ENCODE results near the gene C1R. TPM values are rescaled to one million over a fixed set of nuclear protein-coding genes. Genes with fewer than 3 reads are reported as not detected.

The C1R gene
- total RNA-seq, 1 experiment from 2014 or later: 11.5 TPM

- no peak for DNase-seq
- no peaks in the 10 kb centered on the region for H3K23me2 ChIP-seq (ENCODE audit: insufficient read length, low read depth, low read length, poor library complexity, severe bottlenecking)
- H2BK5ac ChIP-seq (ENCODE audit: insufficient read length, low read length): no peak overlapping the region
- no peak overlapping the region for H3K9ac ChIP-seq (ENCODE audit: extremely low read depth, insufficient read length, low read length)
- H4K91ac ChIP-seq (ENCODE audit: insufficient read length, low read depth, low read length): no peak overlapping the region
- no peak overlapping the region for H3K56ac ChIP-seq (ENCODE audit: insufficient read length, low read depth, low read length)
- H3K79me1 ChIP-seq (ENCODE audit: insufficient read depth, low read depth, low read length, poor library complexity, severe bottlenecking): no peaks in the 10 kb centered on the region
- no peak overlapping the region for H2BK15ac ChIP-seq (ENCODE audit: low read depth, low read length)
- H2AFZ ChIP-seq (ENCODE audit: low read length): no peak overlapping the region
- no peak overlapping the region for H4K8ac ChIP-seq (replicated peaks; ENCODE audit: insufficient read length, low read depth, low read length)
- no peak overlapping the region for H3K4ac ChIP-seq (ENCODE audit: low read depth, low read length)
- no peaks in the 10 kb centered on the region for H3K27me3 ChIP-seq (ENCODE audit: insufficient read depth, low read length)
- Mint-ChIP-seq H3K27ac (no peak overlapping the region), H3K27me3 (ENCODE audit: low read depth) (peaks cover 7% of the 10 kb centered on the region), H3K36me3 (ENCODE audit: insufficient read depth in 1 of 3, low read depth in 3 of 3) (no peaks in the 10 kb centered on the region; a peak in 1 of 7 replicates), H3K4me1 (peaks cover 9 to 17% of the 10 kb centered on the region in 2 experiments), H3K4me3 (no peak overlapping the region), H3K9me3 (no peaks in the 10 kb centered on the region; a peak in 1 of 5 replicates)
- no peaks in the 10 kb centered on the region for H4K20me1 ChIP-seq (ENCODE audit: control insufficient read depth, insufficient read depth, insufficient read length)
- no peak overlapping the region for H2BK12ac ChIP-seq (ENCODE audit: insufficient read length, low read depth, low read length)
- peaks cover 3% of the 10 kb centered on the region; the same call in 1 of the 2 replicates for H3K4me1 ChIP-seq (ENCODE audit: insufficient read depth, low read length)
- no peak overlapping the region for H2BK120ac ChIP-seq (ENCODE audit: low read depth, low read length, poor library complexity, severe bottlenecking)
- H3K9me3 ChIP-seq (ENCODE audit: control insufficient read depth, low read depth, low read length): no peaks in the 10 kb centered on the region
- no peak overlapping the region for H2BK20ac ChIP-seq (ENCODE audit: low read depth, low read length, poor library complexity, severe bottlenecking)
- H3K18ac ChIP-seq (ENCODE audit: insufficient read length, low read depth, low read length): no peak overlapping the region
- no peak overlapping the region for H3K14ac ChIP-seq (ENCODE audit: insufficient read depth, low read length)
- H3T11ph ChIP-seq (ENCODE audit: low read length): no peak overlapping the region
- H3K4me2 ChIP-seq (ENCODE audit: insufficient read depth, insufficient read length, low read length): no peak overlapping the region
- no peak overlapping the region for H3K27ac ChIP-seq (ENCODE audit: insufficient read length, low read depth, low read length)
- H3K23ac ChIP-seq (ENCODE audit: insufficient read length, low read depth, low read length): no peak overlapping the region
- no CpG with 5 or more reads among the region's 7 CpGs for WGBS (ENCODE audit: extremely low coverage, insufficient read length, low lambda C conversion rate)
- TF ChIP-seq, protein P1, sequence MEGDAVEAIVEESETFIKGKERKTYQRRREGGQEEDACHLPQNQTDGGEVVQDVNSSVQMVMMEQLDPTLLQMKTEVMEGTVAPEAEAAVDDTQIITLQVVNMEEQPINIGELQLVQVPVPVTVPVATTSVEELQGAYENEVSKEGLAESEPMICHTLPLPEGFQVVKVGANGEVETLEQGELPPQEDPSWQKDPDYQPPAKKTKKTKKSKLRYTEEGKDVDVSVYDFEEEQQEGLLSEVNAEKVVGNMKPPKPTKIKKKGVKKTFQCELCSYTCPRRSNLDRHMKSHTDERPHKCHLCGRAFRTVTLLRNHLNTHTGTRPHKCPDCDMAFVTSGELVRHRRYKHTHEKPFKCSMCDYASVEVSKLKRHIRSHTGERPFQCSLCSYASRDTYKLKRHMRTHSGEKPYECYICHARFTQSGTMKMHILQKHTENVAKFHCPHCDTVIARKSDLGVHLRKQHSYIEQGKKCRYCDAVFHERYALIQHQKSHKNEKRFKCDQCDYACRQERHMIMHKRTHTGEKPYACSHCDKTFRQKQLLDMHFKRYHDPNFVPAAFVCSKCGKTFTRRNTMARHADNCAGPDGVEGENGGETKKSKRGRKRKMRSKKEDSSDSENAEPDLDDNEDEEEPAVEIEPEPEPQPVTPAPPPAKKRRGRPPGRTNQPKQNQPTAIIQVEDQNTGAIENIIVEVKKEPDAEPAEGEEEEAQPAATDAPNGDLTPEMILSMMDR (conservative IDR thresholded peaks at IDR 0.05): no peak
- no peak overlapping the region for H4K5ac ChIP-seq (ENCODE audit: insufficient read length, low read depth, low read length)
- H2AK5ac ChIP-seq (ENCODE audit: insufficient read length, low read length): no peak overlapping the region
- H3K79me2 ChIP-seq (ENCODE audit: insufficient read depth, low read length): no peaks in the 10 kb centered on the region
Measured at GRCh38 chr12:7122811-7123769, 30.8 kb upstream of the C1R start.

Data from H9 (cell line).